GM20431 (cell line): ENCODE data around the gene ZNF862.

Source experiments
- in situ Hi-C: fragments of 300-500 bp; cut with MseI, MboI; formaldehyde crosslinking; loops from one replicate; pipeline ENCODE4 v1.15.0; 2020; ENCODE audit warnings: low sequenced_read_pairs; ENCODE audit not compliant: unreplicated experiment

ZNF862 gene

GRCh38 chr7:149839933-149840332 lies 1.8 kb downstream of the ZNF862 start:
- in situ Hi-C loops = no loop called here

GRCh38 chr7:149843566-149843965 lies 5.4 kb downstream of the ZNF862 start:
- in situ Hi-C loops = no loop called here

GRCh38 chr7:149844445-149844844 lies 6.3 kb downstream of the ZNF862 start:
- in situ Hi-C loops = no loop called here

GRCh38 chr7:149845257-149845980 lies 7.2 kb downstream of the ZNF862 start:
- in situ Hi-C loops = no loop called here

- in situ Hi-C loops = no loop called here
Observed at GRCh38 chr7:149846021-149846420, 7.8 kb downstream of the ZNF862 start.

- in situ Hi-C loops = no loop called here
Observed at GRCh38 chr7:149846436-149847046, 8.4 kb downstream of the ZNF862 start.

GRCh38 chr7:149849174-149849573 lies 11.0 kb downstream of the ZNF862 start:
- in situ Hi-C loops = no loop called here

- in situ Hi-C loops = no loop called here
Observed at GRCh38 chr7:149850007-149850594, 11.9 kb downstream of the ZNF862 start.

GRCh38 chr7:149850716-149851115 lies 12.5 kb downstream of the ZNF862 start:
- in situ Hi-C loops = no loop called here

GRCh38 chr7:149851449-149851848 lies 13.3 kb downstream of the ZNF862 start:
- in situ Hi-C loops = no loop called here

- in situ Hi-C loops = no loop called here
Observed at GRCh38 chr7:149853157-149853556, 15.0 kb downstream of the ZNF862 start.

GRCh38 chr7:149854611-149855360 lies 16.6 kb downstream of the ZNF862 start:
- in situ Hi-C loops = no loop called here

GRCh38 chr7:149855361-149856305 lies 17.5 kb downstream of the ZNF862 start:
- in situ Hi-C loops = no loop called here

GRCh38 chr7:149856583-149856982 lies 18.4 kb downstream of the ZNF862 start:
- in situ Hi-C loops = no loop called here

- in situ Hi-C loops = no loop called here
Observed at GRCh38 chr7:149859369-149859768, 21.2 kb downstream of the ZNF862 start.

- in situ Hi-C loops = no loop called here
Observed at GRCh38 chr7:149859876-149860275, 21.7 kb downstream of the ZNF862 start.

GRCh38 chr7:149860821-149861727 lies 22.9 kb downstream of the ZNF862 start:
- in situ Hi-C loops = no loop called here

- in situ Hi-C loops = no loop called here
Observed at GRCh38 chr7:149861728-149862045, 23.5 kb downstream of the ZNF862 start.

- in situ Hi-C loops = no loop called here
Observed at GRCh38 chr7:149862156-149862555, 24.0 kb downstream of the ZNF862 start.
